ENCODE measurements around the gene ASCC1. TPM values are rescaled to one million over a fixed set of nuclear protein-coding genes. Genes with fewer than 3 reads are reported as not detected.

ASCC1 gene
- total and polyA plus RNA-seq, 2 of the 4 experiments (the other 2 are of a cell fraction) = 15.9 to 21.0 TPM

- ChIA-PET CTCF (no interaction called here), POLR2A (ENCODE audit: unreplicated experiment) (no interaction called here)
- Histone ChIP-seq H2AK5ac (ENCODE audit: low read depth, low read length) (no peak overlapping the region), H3K4ac (ENCODE audit: low read depth, low read length) (no peak overlapping the region), H2AFZ (replicated peaks; ENCODE audit: low read length, poor library complexity) (no peak overlapping the region), H3K9me3 (ENCODE audit: control insufficient read depth, insufficient read depth, low read length) (peaks cover 5% of the 10 kb centered on the region), H3K4me2 (ENCODE audit: low read depth, low read length) (no peak overlapping the region), H3K18ac (ENCODE audit: low read depth, low read length) (no peak overlapping the region), H2BK20ac (ENCODE audit: low read depth, low read length) (no peak overlapping the region), H4K5ac (ENCODE audit: low read depth, low read length) (no peak overlapping the region), H3K79me1 (ENCODE audit: low read depth in 1 of 2, low read length in 2 of 2) (no peaks in the 10 kb centered on the region), H4K8ac (ENCODE audit: low read depth in 2 of 2, low read length in 2 of 2) (no peak overlapping the region), H3K4me1 (ENCODE audit: control insufficient read depth, insufficient read depth, low read length) (no peaks in the 10 kb centered on the region; the same call in 1 of the 2 replicates), H2BK120ac (ENCODE audit: low read depth, low read length) (no peak overlapping the region), H3K56ac (ENCODE audit: extremely low read depth, insufficient read depth, low read length) (no peak overlapping the region), H2BK5ac (ENCODE audit: low read depth, low read length, poor library complexity, severe bottlenecking) (no peak overlapping the region), H3K27me3 (ENCODE audit: control insufficient read depth, insufficient read depth, low read length) (peaks cover 45% of the 10 kb centered on the region), H2BK15ac (ENCODE audit: low read depth, low read length) (no peak overlapping the region), H3K36me3 (ENCODE audit: control insufficient read depth, insufficient read depth, low read length) (no peaks in the 10 kb centered on the region), H3K9me1 (ENCODE audit: insufficient read depth, low read length) (no peaks in the 10 kb centered on the region), H3K27ac (ENCODE audit: insufficient read depth, low read length) (no peak overlapping the region), H3K23ac (ENCODE audit: low read depth, low read length) (no peak overlapping the region), H3K4me3 (ENCODE audit: insufficient read depth, low read depth, low read length) (no peak overlapping the region), H2AK9ac (replicated peaks; ENCODE audit: low read depth, low read length, poor library complexity) (no peak overlapping the region), H4K20me1 (ENCODE audit: insufficient read depth, low read length) (no peaks in the 10 kb centered on the region), H3K14ac (replicated peaks; ENCODE audit: low read depth, low read length) (no peak overlapping the region), H4K91ac (ENCODE audit: insufficient read depth, low read depth, low read length) (no peak overlapping the region), H3K9ac (ENCODE audit: low read depth, low read length) (no peak overlapping the region)
- BruUV-seq (replicated peaks) = no TSS peak
- no peak for DNase-seq
- 72% methylated on average over 3 of the region's 7 CpGs; no CpG with 5 or more reads in 1 of the 2 experiments for WGBS, 2 experiments (ENCODE audit: extremely low coverage in 2 of 2, insufficient read length in 1 of 2)
- dilution Hi-C loops (cut with HindIII; ENCODE audit: low sequenced_read_pairs, unreplicated experiment) (no loop called here), in situ Hi-C loops (cut with MboI; ENCODE audit: low sequenced_read_pairs) (loop anchor here (10.0 kb wide), 1 partner anchor 281 kb away; no protein-coding TSS in a partner anchor), intact Hi-C loops (cut with micrococcal nuclease) (no loop called here)
- TF ChIP-seq RFX5 (IDR thresholded peaks at IDR 0.05; ENCODE audit: low read depth, low read length) (no peak), CHD1 (IDR thresholded peaks at IDR 0.05; ENCODE audit: low read depth, low read length) (no peak), RCOR1 (IDR thresholded peaks at IDR 0.05; ENCODE audit: insufficient replicate concordance, low read length) (no peak), BHLHE40 (IDR thresholded peaks at IDR 0.05; ENCODE audit: low read depth, low read length) (no peak), NFE2L2 (IDR thresholded peaks at IDR 0.05; ENCODE audit: low read depth, low read length) (no peak), MAZ (IDR thresholded peaks at IDR 0.05; ENCODE audit: borderline replicate concordance, low read depth, low read length) (no peak), FOS (IDR thresholded peaks at IDR 0.05; ENCODE audit: low read depth, low read length) (no peak), CEBPB (IDR thresholded peaks at IDR 0.05; ENCODE audit: low read depth, low read length) (no peak), SMC3 (IDR thresholded peaks at IDR 0.05; ENCODE audit: low read depth, low read length) (no peak)
- TF ChIP-seq, protein P1, sequence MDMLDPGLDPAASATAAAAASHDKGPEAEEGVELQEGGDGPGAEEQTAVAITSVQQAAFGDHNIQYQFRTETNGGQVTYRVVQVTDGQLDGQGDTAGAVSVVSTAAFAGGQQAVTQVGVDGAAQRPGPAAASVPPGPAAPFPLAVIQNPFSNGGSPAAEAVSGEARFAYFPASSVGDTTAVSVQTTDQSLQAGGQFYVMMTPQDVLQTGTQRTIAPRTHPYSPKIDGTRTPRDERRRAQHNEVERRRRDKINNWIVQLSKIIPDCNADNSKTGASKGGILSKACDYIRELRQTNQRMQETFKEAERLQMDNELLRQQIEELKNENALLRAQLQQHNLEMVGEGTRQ (IDR thresholded peaks at IDR 0.05; ENCODE audit: low read depth, low read length) = no peak
- TF ChIP-seq, protein P2, sequence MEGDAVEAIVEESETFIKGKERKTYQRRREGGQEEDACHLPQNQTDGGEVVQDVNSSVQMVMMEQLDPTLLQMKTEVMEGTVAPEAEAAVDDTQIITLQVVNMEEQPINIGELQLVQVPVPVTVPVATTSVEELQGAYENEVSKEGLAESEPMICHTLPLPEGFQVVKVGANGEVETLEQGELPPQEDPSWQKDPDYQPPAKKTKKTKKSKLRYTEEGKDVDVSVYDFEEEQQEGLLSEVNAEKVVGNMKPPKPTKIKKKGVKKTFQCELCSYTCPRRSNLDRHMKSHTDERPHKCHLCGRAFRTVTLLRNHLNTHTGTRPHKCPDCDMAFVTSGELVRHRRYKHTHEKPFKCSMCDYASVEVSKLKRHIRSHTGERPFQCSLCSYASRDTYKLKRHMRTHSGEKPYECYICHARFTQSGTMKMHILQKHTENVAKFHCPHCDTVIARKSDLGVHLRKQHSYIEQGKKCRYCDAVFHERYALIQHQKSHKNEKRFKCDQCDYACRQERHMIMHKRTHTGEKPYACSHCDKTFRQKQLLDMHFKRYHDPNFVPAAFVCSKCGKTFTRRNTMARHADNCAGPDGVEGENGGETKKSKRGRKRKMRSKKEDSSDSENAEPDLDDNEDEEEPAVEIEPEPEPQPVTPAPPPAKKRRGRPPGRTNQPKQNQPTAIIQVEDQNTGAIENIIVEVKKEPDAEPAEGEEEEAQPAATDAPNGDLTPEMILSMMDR (conservative IDR thresholded peaks at IDR 0.05; ENCODE audit: low read depth, low read length) = no peak
- no peak for ATAC-seq (ENCODE audit: low read depth)
Observed at GRCh38 chr10:72053690-72054089, 162.4 kb downstream of the ASCC1 start.

Measured in IMR-90 (cell line).